ENCODE measurements around the gene KCNQ1.

Gene KCNQ1

GRCh38 chr11:2807801-2808241 lies 363.0 kb downstream of the KCNQ1 start:
- TF ChIP-seq RARB (CRISPR knock-in tag; IDR thresholded peaks at IDR 0.05) = no peak
- no peak for ATAC-seq

DNA sequence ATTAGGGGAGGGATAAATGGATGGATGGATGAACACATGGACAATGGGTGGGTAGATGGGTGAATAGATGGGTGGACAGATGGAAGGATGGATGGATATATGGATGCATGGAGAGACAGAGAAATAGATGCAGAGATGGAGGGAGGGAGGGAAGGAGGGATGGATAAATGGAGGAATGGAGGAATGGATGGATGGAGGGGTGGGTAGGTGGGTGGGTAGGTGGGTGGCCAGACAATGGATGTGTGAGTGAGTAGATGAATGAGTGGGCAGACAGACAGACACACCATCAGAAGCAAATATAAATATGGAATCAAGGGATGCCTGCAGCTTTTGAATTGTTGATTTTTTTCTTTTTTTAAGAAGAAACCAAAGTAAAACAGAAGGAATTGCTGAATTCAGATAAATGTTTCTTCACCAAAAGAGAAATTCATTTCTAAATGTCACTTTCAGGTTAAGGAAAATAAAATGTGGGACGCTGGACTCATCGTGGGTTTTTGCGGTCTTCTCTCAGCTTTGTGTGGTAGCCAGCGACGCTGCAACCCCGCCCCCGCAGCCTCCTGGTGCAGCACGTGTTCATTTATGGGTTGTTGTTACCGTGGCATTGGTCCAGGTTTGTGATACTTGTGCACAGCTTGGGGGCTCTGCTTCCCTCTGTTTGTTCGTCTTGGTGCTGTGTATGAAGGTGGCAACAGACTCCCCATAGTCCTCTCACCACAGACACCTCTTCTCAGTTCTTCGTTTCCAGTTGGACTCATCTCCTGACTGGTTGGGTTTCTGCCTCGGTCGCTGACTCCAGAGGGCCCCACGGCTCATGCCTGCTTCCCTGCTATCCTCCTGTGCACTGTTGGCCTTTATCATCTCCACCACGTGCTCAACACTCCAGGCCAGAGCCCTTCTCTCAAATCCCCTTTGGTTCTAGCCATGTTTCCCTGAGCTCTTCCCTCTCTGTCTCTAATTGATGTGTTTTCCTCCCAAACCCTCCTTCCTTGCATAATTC lies 364.3 kb downstream of the KCNQ1 start:
- ATAC-seq = no peak
- no peak for TF ChIP-seq ZFP30 (CRISPR knock-in tag; IDR thresholded peaks at IDR 0.05)
- TF ChIP-seq CSRNP3 (CRISPR knock-in tag; IDR thresholded peaks at IDR 0.05) = no peak
- no peak for TF ChIP-seq ARNTL (CRISPR knock-in tag; IDR thresholded peaks at IDR 0.05; ENCODE audit: borderline replicate concordance, low read depth)
- TF ChIP-seq BACH2 (CRISPR knock-in tag; IDR thresholded peaks at IDR 0.05; ENCODE audit: borderline replicate concordance) = no peak
- TF ChIP-seq OSR1 (CRISPR knock-in tag; IDR thresholded peaks at IDR 0.05) = no peak
- no peak for TF ChIP-seq SNAI2 (CRISPR knock-in tag; IDR thresholded peaks at IDR 0.05)
- no peak for TF ChIP-seq ZNF565 (CRISPR knock-in tag; conservative IDR thresholded peaks at IDR 0.05; ENCODE audit: low read depth)
- TF ChIP-seq PPARA (CRISPR knock-in tag; IDR thresholded peaks at IDR 0.05; ENCODE audit: borderline replicate concordance) = no peak
- TF ChIP-seq ZC3H10 (CRISPR knock-in tag; IDR thresholded peaks at IDR 0.05) = no peak
- no peak for TF ChIP-seq CREB5 (CRISPR knock-in tag; IDR thresholded peaks at IDR 0.05; ENCODE audit: low read depth)
- no peak for TF ChIP-seq GLIS3 (CRISPR knock-in tag; IDR thresholded peaks at IDR 0.05)
- no peak for TF ChIP-seq RARB (CRISPR knock-in tag; IDR thresholded peaks at IDR 0.05)
- TF ChIP-seq CSDC2 (CRISPR knock-in tag; IDR thresholded peaks at IDR 0.05) = no peak
- no peak for TF ChIP-seq PATZ1 (CRISPR knock-in tag; IDR thresholded peaks at IDR 0.05; ENCODE audit: borderline replicate concordance)
- TF ChIP-seq ZFP3 (CRISPR knock-in tag; IDR thresholded peaks at IDR 0.05) = no peak

DNA sequence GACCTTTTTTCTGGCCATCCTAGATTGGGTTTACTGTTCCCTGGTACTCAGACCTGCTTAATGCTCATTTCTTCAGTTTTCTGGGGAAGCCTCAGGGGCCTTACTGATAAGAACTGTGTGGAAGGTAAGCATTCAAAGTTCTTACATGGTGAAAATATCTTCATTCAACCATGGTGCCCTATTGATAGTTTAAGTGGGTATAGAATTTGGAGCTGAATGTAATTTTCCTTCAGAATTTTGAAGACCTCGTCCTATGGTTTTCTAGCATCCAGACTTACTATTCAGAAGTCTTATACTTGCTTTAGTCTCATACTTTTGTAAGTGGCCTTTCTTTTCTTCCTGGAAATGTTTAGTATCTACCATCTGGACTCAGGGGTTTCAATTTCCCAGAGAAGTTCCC lies 365.0 kb downstream of the KCNQ1 start:
- TF ChIP-seq TCF4 (CRISPR knock-in tag; IDR thresholded peaks at IDR 0.05; ENCODE audit: borderline replicate concordance) = no peak
- no peak for TF ChIP-seq TOX (CRISPR knock-in tag; IDR thresholded peaks at IDR 0.05; ENCODE audit: borderline replicate concordance)
- TF ChIP-seq BACH2 (CRISPR knock-in tag; IDR thresholded peaks at IDR 0.05; ENCODE audit: borderline replicate concordance) = no peak
- no peak for TF ChIP-seq ARNTL (CRISPR knock-in tag; IDR thresholded peaks at IDR 0.05; ENCODE audit: borderline replicate concordance, low read depth)
- no peak for TF ChIP-seq CSRNP3 (CRISPR knock-in tag; IDR thresholded peaks at IDR 0.05)
- no peak for TF ChIP-seq RARB (CRISPR knock-in tag; IDR thresholded peaks at IDR 0.05)
- no peak for TF ChIP-seq ZFP30 (CRISPR knock-in tag; IDR thresholded peaks at IDR 0.05)
- no peak for TF ChIP-seq ZNF70 (CRISPR knock-in tag; IDR thresholded peaks at IDR 0.05)
- ATAC-seq = no peak

DNA sequence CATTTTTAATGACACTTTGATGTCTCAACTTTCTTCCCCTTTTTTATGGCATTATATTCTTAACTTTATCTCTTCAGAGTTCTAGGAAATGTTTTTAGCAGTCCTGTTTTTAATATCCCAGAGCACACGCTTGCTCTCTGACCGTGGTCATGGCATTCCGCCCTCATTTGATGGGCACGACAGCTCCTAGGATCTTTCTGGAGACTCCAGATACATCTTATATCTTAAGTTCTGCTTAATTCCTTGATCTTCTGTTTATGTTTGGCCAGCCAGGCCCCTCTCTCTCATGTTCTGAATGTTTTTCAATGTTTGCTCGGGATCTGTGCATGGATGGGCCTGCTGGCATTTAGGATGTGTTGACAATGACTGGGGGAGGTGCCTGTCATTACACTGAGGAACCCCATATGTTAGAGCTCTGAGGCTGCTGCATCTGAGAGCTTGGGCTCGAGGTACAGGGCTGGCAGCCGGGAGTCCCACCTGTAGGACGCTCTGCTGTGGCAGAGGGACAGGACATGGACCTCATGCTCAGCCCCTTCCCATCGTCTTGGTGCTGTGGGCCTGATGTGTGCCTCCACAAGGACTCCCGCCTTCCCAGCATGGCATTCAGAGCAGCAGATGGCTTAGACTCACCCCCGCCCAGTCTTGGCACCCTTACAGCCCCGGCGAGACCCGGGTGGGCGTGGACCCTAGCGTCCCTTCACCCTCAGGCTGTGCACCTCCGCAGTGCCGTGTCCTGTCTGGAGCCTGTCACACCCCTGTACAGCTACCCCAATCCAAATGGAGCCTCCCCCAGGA lies 365.8 kb downstream of the KCNQ1 start:
- ATAC-seq = no peak
- no peak for TF ChIP-seq ZNF8 (CRISPR knock-in tag; IDR thresholded peaks at IDR 0.05)
- TF ChIP-seq ZNF565 (CRISPR knock-in tag; conservative IDR thresholded peaks at IDR 0.05; ENCODE audit: low read depth) = no peak
- no peak for TF ChIP-seq ZFP3 (CRISPR knock-in tag; IDR thresholded peaks at IDR 0.05)
- no peak for TF ChIP-seq ZNF70 (CRISPR knock-in tag; IDR thresholded peaks at IDR 0.05)
- no peak for TF ChIP-seq CREB5 (CRISPR knock-in tag; IDR thresholded peaks at IDR 0.05; ENCODE audit: low read depth)
- no peak for TF ChIP-seq ZC3H10 (CRISPR knock-in tag; IDR thresholded peaks at IDR 0.05)
- no peak for TF ChIP-seq ARNTL (CRISPR knock-in tag; IDR thresholded peaks at IDR 0.05; ENCODE audit: borderline replicate concordance, low read depth)
- TF ChIP-seq SNAI2 (CRISPR knock-in tag; IDR thresholded peaks at IDR 0.05) = no peak
- TF ChIP-seq CSDC2 (CRISPR knock-in tag; IDR thresholded peaks at IDR 0.05) = no peak
- TF ChIP-seq PATZ1 (CRISPR knock-in tag; IDR thresholded peaks at IDR 0.05; ENCODE audit: borderline replicate concordance) = no peak
- no peak for TF ChIP-seq PPARA (CRISPR knock-in tag; IDR thresholded peaks at IDR 0.05; ENCODE audit: borderline replicate concordance)

All from SK-N-SH treated with all-trans-retinoic acid at 6 μM for 48 hours (cell line).